PFSK-1 (cell line): Measurements from ENCODE around the gene GPR108. TPM values are rescaled to one million over a fixed set of nuclear protein-coding genes. Genes with fewer than 3 reads are reported as not detected.

ENCODE experiments used
- FOXP2 ChIP-seq: optimal IDR thresholded peaks from 2 replicates; pipeline ENCODE3; 2011; ENCODE audit warnings: borderline replicate concordance, control low read depth, inconsistent platforms; ENCODE audit not compliant: insufficient read depth; ENCODE audit errors: extremely low read length, extremely low read depth
- POLR2AphosphoS5 ChIP-seq: IDR thresholded peaks from 2 replicates; pipeline ENCODE4 v1.6.1; 2012; ENCODE audit warnings: low read depth, mild to moderate bottlenecking, control low read depth, low read length, moderate library complexity
- REST ChIP-seq, 2 experiments: IDR thresholded peaks; 2 replicates each; pipeline versions ENCODE4 v1.6.1 to v1.8.0; 2011 to 2012; ENCODE audit warnings: low read depth in 2 of 2, low read length in 2 of 2, control low read depth in 1 of 2, inconsistent platforms in 1 of 2, mild to moderate bottlenecking in 1 of 2, moderate library complexity in 1 of 2; ENCODE audit not compliant: insufficient read depth in 1 of 2
- SIN3A ChIP-seq: IDR thresholded peaks from 2 replicates; pipeline ENCODE4 v1.6.1; 2012; ENCODE audit warnings: mild to moderate bottlenecking, low read length, moderate library complexity, borderline replicate concordance; ENCODE audit not compliant: insufficient read depth
- TAF1 ChIP-seq: IDR thresholded peaks from 2 replicates; pipeline ENCODE4 v1.6.1; 2012; ENCODE audit warnings: low read length, control low read depth, borderline replicate concordance; ENCODE audit not compliant: insufficient read depth
- polyA plus RNA-seq: library from polyadenylated mRNA; unstranded; fragments of >200 nt; gene quantifications from one replicate; pipeline ENCODE4 v1.2.1, GENCODE V29; 2012; ENCODE audit warnings: low read depth, missing spikeins; ENCODE audit not compliant: insufficient read length

Gene GPR108
- polyA plus RNA-seq, result 61.7 TPM

DNA sequence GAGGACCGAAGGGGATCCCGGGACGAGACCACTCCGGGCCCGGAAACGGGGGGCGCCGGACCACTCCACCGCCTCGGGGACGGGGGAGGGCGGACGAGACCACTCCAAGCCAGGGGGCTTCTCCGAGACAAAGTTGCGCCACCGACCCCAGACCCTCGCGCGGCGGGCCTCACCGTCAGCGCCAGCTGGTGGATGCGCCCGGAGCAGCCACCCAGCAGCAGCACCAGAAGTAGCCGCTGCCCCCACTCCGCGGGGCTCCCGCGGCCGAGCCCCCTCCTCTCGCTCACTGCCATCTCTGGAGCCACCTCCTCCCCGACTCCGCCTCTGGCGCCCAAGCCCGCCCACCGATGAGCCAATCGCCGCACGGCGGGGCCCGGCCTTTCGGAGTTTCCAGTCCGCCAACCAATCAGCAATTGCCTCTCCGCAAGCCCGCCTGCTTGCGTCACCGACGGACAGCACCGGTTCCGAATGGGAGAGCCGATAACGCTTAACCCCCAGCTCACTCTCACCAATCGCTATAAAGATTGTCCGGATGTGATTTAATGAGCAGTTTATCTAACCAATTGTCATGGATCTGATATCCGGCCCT is at the start of gene GPR108:
GPR108 (minus strand) TSS at position 297 of the 589 bp plus-strand sequence; CDS start at position 293, 4 bp downstream.
- TF ChIP-seq SIN3A, result no peak
- peak; percentile 56 for TF ChIP-seq FOXP2

GRCh38 chr19:6779206-6779605 is 41.8 kb upstream of the GPR108 start:
- TF ChIP-seq FOXP2, result no peak
- TF ChIP-seq TAF1, result no peak
- TF ChIP-seq SIN3A, result no peak
- TF ChIP-seq REST (IDR thresholded peaks at IDR 0.05; ENCODE audit: insufficient read depth in 1 of 2, low read depth in 2 of 2, low read length in 2 of 2), result no peak
- no peak for TF ChIP-seq POLR2AphosphoS5

GRCh38 chr19:6778386-6778785 is 41.0 kb upstream of the GPR108 start:
- TF ChIP-seq REST (IDR thresholded peaks at IDR 0.05; ENCODE audit: insufficient read depth in 1 of 2, low read depth in 2 of 2, low read length in 2 of 2) (no peak), FOXP2 (no peak), POLR2AphosphoS5 (no peak), TAF1 (no peak), SIN3A (no peak)

GRCh38 chr19:6777434-6777833 is 40.1 kb upstream of the GPR108 start:
- TF ChIP-seq FOXP2 (no peak), REST (IDR thresholded peaks at IDR 0.05; ENCODE audit: insufficient read depth in 1 of 2, low read depth in 2 of 2, low read length in 2 of 2) (no peak), POLR2AphosphoS5 (no peak), TAF1 (no peak), SIN3A (no peak)

GRCh38 chr19:6776999-6777398 is 39.6 kb upstream of the GPR108 start:
- TF ChIP-seq POLR2AphosphoS5, result no peak
- no peak for TF ChIP-seq TAF1
- no peak for TF ChIP-seq SIN3A
- no peak for TF ChIP-seq REST (IDR thresholded peaks at IDR 0.05; ENCODE audit: insufficient read depth in 1 of 2, low read depth in 2 of 2, low read length in 2 of 2)
- TF ChIP-seq FOXP2, result no peak
